COLO668 (cell line): Measurements from ENCODE around the gene COMTD1.

Source experiments
- DNase-seq: peaks from one replicate; lab custom pipeline; 2025; ENCODE audit not compliant: unreplicated experiment; lab: John Stamatoyannopoulos, UW

Gene COMTD1

DNA sequence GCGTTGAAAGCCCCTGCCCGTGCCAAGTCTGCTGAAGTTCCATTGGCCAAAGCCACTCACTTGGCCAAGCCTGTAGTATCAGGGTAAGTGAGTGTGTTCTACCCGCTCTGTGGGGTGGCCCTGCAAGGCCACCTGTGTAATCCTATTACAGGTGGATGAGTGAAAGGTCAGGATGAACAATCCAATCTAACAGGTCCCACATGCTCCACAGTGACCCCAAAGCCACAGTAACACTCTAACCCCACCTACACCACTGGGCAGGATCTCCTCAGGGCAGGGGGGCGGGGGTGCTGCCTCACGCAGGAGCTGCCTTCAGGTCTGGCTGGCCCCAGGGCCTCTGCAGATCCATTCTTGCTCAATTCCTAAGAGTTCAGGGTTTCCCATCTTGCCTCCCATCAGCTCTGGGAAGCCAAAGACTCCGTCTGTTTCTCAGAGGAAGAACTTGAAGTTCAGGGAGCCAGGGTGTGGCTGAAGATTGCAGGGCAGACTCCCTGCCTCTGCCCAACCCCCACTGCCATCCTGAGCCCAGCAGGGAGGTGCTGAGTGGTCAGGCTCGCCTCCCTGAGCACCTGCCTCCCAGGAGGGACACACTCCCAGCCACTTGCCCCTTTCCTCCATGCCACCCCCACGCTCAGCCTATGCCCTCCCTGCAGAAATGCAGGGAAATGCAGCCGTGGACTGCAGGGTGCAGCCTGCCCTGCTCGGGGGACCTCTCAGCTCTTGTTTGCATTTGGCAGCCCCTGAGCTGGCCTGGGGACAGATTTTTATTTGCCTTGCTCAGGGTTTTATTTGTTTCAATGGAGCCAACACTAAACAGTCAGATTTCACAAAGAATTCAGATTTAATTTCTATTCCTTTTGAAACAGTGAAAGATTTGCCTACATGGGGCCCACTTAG is 9.8 kb upstream of the COMTD1 start:
- DNase-seq, result peak; percentile 6

DNA sequence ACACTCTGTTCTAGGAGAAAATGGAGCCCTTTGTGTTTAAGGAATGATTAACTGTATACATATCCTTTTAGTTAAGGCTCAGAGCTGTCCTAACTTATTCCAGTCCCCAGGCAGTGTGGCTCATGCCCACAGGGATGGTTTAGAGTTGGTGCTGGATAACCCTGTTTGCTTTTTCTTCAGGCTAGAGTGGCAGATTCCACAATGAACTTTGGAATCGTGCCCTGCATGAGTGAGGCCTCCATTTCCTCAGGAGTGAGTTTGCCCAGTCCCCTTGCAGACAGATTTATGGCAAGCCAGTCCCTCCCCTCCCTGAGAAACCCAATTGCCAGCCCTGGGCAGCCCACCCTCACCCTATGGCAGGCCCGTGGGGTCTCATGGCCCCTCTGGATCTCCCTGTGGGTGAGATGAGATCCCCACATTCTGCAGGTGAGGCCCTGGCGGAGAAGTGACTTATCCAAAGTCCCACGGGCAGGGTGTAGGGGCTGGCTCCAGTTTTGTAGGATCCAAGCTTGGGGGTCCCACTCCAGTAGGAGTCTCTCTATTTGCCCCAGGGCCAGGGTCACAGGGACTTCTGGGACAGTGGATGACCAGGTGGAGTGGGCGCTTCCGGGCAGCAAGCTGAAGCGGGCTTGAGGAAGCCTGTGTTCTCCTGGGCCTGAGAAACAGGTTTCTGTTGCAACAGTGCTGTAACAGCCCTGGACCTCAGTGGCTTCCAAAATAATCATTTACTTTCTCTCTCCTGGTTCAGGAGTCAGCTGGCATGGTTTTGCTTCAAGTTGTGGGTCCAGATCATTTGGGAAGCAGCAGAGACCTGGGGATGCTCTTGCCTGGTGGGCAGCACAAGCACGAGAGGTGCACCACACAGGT is 9.0 kb upstream of the COMTD1 start:
- no peak for DNase-seq

DNA sequence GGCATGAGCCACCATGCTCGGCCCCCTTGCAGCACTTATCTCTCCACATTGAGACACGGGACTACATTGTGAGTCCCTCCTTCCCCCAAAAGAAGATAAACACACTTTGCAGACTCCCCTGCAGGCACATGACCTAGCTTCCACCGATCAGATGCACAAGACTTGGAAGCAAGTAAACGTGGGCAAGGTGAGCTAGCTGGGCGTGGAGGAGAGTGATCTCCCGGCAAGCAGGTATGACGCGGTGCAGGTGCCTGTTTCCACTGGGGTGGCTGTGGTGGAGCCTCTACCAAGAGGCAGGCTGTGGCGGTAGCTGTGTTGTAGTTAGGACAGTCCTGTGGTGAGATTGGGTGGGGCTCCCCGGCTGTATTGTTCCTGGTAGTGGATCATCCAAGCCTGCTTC is 7.7 kb upstream of the COMTD1 start:
- DNase-seq, result no peak

DNA sequence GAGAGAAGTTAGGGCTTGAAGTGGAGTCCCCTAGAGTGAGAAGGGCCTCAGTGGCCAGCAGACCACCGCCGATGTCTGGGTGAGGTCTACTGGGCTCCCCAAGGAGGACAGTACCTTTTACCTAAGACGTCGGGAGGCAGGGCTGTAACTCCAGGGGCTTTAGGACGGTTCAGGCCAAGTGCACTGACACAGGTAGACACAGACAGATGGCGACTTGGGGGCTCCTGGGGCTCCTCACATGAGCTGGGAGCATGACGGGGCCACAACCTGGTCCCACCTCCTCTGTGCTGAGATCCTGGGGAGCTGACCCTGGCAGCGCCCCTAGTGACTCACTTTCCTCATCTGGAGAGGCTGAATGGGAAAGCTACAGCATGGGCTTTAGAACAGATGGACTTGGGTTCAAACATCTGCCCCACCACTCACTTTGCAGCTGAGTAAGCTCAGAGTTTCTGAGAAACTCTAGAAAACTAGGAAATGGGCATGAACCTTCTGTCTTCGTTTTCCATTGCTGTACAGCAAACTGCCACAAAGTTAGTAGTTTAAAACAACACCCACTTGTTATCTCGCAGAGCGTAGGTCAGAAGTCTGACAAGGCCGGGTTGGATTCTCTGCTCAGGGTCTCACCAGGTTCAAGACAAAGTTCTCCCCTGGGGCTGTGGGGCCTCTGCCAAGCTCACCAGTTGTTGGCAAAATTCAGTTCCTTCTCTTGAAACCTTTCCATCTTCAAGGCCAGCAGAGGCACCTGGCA is 4.7 kb upstream of the COMTD1 start:
- DNase-seq, result no peak

DNA sequence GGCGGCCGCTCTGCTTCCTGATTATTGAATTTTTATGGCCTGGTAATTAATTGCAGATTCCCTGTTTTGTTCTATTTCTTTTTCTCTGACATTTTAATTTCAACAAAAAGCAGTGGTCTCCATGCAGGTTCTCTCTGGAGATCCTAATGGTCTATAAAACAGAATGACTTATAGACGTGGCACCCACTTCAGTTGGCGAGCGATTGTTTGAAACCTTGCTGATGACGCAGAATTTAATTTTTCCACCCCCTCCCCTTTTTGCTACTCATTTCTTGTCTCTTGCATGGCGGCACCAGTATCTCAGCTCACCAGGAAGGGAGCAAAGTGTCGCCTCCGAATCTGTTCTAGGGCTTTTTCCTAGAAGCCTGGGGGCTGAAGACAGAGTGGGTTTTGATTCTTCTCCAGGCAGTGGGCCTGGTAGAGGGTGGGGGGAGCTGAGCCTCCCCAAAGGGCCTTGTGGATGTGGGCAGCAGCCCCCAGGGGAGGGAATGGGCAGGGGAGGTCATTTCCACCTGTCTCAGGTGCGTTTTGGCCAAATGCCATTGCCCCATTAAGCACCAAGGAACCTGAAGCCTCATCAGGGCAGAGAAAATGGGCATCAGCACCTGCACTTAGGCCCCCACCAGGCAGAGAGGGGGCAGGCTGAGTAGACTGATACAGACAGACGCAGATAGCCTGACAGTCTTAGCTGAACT is 3.5 kb upstream of the COMTD1 start:
- no peak for DNase-seq

DNA sequence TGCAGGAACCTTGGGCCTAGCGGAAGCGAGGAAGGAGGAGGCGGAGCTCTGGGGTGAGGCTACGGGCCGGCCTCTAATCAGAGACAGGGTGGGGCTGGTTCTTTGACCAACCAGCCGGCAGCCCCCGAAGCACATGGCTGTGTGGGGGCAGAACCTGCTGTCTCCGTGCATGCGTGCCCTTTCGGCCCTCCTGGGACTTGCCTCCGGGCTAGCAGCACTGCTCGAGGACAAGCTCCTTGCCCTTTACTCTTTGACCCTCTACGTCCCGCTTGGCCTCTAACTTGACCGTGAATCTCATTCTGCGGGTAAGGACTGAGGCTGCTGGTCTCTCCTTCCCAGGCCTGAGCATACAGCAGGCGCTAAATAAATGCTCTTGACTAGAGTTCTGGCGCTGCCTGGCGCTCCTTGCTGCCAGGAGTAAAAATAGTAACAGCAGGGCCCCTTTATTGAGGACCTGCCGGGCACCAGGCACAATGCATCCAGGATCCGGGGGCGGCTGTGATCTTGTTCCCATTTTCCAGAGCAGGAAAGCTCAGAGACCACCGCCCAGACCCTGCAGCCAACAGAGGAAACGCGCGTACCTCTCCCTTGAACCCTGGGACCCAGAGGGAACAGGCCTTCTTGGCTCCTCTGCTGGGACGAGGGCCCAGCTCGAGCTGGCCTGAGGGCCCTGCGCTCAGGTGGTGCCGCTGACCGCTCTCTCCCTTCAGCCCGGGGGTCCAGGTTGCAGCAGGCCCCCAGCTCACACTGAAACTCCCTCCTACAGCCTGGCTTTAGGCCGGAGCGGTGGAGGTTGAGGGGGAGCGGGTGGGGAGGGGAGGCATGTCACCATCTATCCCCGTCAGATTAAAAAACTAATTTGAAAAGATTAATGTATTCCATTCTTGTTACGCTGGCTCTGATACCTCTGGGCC is 2.7 kb upstream of the COMTD1 start:
- DNase-seq, result no peak

DNA sequence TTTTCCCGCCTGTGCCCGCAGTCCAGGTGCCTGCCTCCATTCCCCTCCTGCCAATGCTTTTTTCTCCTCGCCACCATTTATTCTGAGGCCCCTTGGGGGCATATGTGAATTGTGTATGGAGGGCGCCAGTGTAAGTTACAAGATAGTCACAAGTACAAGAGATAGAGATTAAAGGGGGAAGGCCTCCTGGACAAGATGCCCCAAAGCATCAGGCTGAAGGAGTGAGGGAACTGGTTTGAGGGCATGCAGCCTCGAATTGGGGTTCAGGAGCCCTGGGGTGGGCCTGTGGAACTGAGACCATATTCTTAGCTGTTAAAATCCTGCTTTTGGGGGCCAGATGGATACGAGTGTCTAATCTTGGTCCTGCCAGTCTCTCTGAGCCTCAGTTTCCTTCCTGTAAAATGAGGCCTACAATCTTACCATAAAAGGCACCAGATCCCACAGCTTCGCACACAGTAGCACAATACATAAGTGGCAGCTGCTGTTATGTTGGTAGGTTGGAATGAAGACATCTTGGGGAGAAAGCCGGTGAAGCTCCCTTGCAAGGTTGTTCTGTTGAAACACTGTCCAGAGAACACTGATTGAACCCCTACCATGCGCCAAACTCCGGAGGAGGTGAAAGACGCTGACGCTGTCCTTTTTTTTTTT is 545 bp upstream of the COMTD1 start:
- DNase-seq, result no peak

DNA sequence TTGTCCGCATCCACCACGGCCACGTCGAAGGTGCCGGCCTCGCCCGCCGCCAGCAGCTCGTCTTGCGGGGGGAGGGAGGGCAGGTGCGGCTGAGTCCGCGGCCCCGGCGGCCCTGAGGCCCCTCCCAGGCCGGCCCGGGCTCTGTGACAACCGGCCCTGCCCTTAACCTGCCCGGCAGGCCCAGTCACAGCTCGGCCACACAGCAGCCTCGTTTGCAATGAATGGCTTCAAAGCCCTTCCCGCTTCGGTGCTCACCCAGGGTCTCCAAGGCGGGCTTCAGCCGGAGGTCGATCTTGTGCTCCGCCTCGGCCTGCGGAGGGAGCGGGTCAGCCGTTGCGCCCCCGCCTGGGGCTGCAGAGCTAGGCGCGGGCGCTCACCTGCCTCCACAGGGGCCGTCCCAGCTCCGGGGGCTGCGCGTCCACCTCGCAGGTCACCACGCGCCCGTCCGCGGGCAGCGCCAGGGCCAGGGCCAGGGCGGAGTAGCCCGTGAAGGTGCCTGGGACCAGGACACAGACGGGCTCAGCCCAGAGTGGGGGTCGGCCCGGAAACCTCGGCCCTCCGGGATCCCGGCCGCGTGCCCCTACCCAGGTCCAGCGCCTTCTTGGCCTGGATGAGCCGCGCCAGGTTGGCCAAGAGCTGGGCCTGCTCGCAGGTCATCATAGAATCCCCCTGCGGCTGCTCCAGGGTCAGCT is 928 bp downstream of the COMTD1 start:
- DNase-seq, result peak; percentile 73

DNA sequence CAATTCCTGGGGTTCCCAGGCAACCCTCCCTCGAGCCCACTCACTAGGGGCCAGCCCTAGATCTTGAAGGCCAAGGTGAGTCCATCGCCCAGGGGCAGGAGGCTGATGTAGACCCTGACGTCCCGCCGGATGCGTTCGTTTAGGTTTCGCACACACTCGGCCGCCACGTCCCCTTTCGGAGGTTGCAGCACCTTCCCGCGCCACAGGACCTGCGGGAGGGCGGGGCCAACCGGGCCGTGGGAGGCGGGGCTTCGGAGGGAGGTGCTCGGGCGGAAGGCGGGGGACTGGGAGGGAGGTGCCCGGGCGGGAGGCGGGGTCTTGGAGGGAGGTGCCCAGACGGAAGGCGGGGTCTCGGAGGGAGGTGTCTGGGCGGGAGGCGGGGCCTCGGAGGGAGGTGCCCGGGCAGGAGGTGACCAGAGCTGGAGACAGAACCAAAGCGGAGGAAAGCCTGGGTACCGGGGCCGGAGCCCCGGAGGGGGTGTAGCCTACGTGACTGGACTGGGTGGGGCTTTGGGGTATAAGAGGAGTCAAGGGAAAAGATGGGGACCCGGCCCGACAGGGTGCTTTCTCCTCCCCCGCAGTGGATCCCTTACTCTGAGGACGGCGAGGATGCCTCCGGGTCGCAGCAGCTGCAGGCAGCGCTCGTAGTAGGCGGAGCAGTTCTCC is 1.6 kb downstream of the COMTD1 start:
- DNase-seq, result peak; percentile 93

DNA sequence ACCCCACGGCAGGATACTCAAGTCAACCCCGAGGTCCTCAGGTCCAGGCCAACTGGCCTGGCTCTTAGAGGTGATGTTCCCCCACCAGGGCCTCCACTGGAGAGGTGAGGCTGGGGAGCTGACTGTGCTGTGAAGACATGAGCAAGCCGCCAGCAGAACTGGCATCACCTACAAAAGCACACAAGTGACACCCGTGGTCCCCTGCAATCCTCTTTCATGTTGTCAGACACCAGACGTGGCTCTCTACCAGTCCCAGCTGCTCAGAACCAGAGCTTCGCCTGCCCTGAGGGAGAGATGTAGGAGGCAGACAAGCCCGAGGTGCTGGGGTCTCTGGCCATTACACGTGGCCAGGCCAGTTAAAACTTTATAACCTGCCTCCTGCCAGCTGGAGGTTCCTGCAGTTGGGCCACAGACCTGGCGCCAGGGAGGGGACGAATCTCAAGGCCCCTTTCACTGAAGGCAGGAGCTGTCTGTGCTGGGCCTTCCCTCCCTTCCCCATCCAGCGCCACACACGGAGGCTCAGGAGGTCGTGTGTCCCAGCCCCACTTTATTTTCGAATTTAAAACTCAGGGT is 2.2 kb downstream of the COMTD1 start:
- DNase-seq, result no peak

DNA sequence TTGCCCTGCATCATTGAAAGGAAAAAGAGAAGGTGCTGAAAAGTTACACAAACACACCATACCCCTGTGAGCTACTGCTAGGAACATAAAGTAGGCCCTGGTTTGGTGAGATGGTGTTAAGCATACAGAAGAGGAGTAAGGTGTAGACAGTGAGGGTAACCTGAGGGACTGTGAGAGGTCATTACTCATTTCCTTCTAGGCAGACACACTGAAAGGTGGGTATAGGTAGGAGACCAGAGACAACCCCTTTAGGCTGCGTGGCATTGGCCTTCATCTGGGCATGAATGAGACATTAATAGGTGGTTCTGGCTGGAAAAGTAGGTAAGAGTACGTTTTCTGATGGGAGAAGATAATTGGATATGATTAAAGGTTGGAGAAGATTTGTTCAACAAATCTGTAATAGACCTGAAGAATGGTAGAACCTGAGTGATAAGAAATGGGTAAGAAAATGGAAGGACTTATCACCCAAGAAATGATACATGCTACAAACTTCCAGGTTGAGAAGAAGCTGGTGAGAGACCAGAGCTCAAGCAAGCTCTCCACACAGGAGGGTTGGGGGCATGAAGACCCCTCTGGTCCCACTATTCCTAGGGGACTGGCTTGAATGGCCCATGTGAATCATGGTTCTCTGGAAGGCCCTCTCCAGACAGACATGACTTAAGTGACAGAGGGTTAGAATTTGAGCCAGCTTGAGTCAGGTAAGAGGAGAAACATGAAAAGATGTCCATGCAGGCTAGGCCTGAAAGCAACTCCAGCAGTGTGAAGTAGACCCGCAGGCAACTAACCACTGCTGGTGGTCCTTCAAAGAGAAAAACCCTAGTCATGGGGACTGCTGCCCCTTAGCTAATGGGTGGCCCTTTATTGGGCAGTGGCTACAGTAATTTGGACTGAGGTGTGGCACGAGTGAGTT is 3.8 kb downstream of the COMTD1 start:
- DNase-seq, result no peak

DNA sequence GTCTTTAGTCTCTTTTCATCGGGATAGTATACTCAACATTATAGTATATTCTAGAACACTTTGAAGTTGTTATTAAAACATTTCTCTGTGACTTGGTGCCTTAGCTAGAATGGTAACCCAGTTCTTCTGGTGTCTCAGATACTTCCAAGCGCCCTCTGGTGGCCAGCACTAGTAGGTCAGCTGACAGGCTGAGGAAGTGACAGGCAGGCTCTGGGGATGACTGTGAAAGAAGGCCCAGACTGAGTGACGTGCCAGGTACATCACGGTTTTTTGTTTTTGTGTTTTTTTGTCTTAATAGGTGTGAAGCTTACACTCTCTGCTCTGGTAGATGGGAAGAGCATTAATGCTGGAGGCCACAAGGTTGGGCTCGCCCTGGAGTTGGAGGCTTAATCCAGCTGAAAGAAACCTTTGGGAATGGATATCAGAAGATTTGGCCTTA is 5.1 kb downstream of the COMTD1 start:
- peak; percentile 78 for DNase-seq

DNA sequence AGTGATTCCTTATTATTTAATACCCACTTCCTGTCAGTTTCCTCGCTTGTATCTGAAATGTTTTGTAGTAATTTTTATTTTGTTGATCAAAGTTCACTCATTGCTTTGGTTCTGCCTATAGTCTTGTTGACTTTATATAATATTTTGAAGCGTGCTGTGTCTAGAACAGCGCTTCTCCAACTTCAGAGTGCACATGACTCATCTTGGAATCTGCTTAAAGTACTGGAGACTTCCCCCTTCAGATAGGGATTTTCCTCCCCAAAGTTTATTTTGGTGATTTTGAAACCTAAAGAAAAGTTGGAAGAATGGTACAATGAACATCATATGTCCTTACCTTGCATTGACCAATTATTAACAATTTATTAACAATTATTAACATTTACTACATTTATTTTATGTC is 5.8 kb downstream of the COMTD1 start:
- DNase-seq, result no peak

DNA sequence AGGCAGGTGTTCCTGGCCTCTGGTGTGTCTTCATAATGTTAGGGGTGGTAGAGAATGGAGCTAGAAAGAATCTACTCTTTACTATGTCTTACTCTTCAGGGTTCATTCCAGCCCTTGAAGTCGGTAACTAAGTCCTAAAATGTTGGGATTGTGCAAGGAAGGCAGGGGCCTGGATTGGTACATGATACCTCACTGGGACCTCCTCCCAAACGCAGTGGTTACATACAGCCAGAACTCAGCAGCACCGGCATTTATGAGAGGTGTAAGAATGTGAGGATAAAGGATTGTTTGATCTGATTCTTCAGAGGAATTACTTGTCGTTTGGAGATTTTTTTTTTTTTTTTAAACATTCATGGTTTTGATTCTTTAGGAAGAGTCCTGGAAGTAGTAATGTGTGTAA is 6.9 kb downstream of the COMTD1 start:
- no peak for DNase-seq

DNA sequence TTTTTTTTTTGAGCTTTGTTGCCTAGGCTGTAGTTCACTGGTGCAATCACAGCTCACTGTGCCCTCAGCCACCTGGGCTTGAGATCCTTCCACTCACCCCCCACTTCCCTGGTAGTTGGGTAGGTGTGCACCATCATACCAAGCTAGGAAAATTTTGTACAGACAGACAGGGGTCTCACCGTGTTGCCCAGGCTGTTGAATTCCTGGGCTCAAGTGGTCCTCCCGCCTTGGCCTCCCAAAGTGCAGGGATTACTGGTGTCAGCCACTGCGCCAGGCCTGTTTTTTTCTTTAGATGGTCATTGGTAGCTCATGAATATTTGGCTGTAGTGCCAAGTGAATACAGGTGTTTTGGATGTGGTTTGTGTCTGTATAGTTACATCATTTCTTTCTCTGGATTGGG is 7.5 kb downstream of the COMTD1 start:
- no peak for DNase-seq

DNA sequence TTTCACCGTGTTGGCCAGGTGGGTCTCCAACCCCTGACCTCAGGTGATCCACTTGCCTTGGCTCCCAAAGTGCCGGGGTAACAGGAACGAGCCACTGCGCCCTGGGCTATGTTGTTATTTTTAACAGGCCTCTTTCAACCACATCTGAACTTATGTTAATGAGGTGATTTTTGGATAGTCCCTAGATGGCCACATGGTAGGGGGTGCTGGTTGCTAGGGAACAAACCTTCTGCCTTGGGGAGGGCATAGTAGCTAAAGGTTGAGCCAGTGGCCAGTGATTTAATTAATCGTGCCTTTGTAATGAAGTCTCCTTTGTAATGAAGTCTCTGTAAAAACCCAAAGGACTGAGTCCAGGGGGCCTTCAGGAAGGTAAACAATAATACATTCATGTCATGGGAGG is 9.1 kb downstream of the COMTD1 start:
- no peak for DNase-seq

DNA sequence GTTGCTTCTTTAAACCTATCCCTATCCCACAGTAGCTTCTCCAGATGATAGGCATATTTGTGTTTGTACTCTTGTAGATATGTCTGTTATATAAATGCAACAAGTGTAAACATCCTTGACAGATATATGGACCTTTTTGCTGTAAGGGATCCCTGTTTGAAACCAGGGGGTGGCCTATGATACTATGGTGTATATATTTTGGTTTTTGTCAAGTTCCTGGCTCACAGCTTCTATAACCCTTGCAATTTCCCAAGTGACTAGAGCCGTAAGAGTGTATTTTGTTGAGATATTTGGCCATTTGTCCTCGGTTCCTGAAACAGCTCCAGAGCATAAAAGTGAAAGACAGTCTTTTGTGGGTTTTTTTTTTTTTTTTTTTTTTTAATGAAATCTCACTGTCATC is 9.7 kb downstream of the COMTD1 start:
- DNase-seq, result no peak
